Hepatocyte (in vitro differentiated cells): ENCODE results near the gene PRC1.

Source experiments
- EZH2 ChIP-seq: fragments of 200-600 bp; sonication (generic); IDR thresholded peaks from 2 replicates; pipeline ENCODE4 v1.6.1; 2016; ENCODE audit warnings: antibody characterized with exemption, mild to moderate bottlenecking, borderline replicate concordance
- EZH2phosphoT487 ChIP-seq: fragments of 200-600 bp; sonication (generic); IDR thresholded peaks from one replicate; pipeline ENCODE4 v1.6.1; 2018; ENCODE audit warnings: antibody characterized with exemption, mild to moderate bottlenecking, low read depth, moderate library complexity; ENCODE audit not compliant: unreplicated experiment, severe bottlenecking
- TF ChIP-seq, protein P1 (sequence below): fragments of 200-600 bp; sonication (generic); IDR thresholded peaks from 2 replicates; pipeline ENCODE4 v1.5.1; 2016; ENCODE audit warnings: antibody characterized with exemption, mild to moderate bottlenecking; ENCODE audit not compliant: poor library complexity

DNA sequence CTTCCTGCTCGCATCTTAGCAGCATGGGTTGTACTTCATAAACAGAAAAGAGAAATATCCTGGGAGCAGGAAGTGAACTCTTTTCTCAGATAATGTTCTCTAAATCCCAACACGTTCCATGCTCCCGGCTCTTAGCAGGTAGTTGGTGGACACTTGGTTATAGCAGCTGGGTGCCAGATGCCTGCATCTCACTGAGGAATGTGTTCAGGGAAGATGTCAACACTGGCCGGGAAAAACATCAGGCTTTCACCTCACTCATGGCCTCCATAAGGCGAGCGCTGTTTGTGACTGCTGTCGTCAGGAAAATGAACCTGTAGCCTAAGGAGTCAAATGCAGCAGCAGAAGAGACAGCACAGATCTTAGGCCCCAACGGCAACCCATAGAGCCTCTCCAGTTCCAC is 4.4 kb upstream of the PRC1 start:
- no peak for TF ChIP-seq EZH2phosphoT487
- TF ChIP-seq, protein P1, sequence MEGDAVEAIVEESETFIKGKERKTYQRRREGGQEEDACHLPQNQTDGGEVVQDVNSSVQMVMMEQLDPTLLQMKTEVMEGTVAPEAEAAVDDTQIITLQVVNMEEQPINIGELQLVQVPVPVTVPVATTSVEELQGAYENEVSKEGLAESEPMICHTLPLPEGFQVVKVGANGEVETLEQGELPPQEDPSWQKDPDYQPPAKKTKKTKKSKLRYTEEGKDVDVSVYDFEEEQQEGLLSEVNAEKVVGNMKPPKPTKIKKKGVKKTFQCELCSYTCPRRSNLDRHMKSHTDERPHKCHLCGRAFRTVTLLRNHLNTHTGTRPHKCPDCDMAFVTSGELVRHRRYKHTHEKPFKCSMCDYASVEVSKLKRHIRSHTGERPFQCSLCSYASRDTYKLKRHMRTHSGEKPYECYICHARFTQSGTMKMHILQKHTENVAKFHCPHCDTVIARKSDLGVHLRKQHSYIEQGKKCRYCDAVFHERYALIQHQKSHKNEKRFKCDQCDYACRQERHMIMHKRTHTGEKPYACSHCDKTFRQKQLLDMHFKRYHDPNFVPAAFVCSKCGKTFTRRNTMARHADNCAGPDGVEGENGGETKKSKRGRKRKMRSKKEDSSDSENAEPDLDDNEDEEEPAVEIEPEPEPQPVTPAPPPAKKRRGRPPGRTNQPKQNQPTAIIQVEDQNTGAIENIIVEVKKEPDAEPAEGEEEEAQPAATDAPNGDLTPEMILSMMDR, result no peak
- TF ChIP-seq EZH2, result no peak
